Choroid plexus epithelial cell (primary cell): ENCODE data around the gene TCHH.

Experiments
- DNase-seq: peaks from one replicate; pipeline ENCODE4 v3.0.0-alpha.2; 2010; ENCODE audit warnings: low read depth
- H3K4me3 ChIP-seq: 2 replicates; pipeline ENCODE4 v1.5.1; 2011; ENCODE audit warnings: low read depth, mild to moderate bottlenecking, control low read depth, low read length, moderate library complexity
- CTCF ChIP-seq: conservative IDR thresholded peaks from 2 replicates; pipeline ENCODE4 v1.5.1; 2011; ENCODE audit warnings: low read depth, mild to moderate bottlenecking, control low read depth, inconsistent platforms, low read length, moderate library complexity

Gene TCHH

GRCh38 chr1:152130186-152130585 lies 14.9 kb upstream of the TCHH start:
- no peak overlapping the region for H3K4me3 ChIP-seq
- no peak for TF ChIP-seq CTCF
- no peak for DNase-seq

GRCh38 chr1:152127673-152128072 lies 12.4 kb upstream of the TCHH start:
- no peak for DNase-seq
- H3K4me3 ChIP-seq = no peak overlapping the region
- TF ChIP-seq CTCF = no peak

GRCh38 chr1:152125834-152126443 lies 10.7 kb upstream of the TCHH start:
- no peak for TF ChIP-seq CTCF
- H3K4me3 ChIP-seq = no peak overlapping the region
- DNase-seq = no peak

- TF ChIP-seq CTCF = no peak
- H3K4me3 ChIP-seq = no peak overlapping the region
- DNase-seq = no peak
These were observed 3.7 kb upstream of the TCHH start for GRCh38 chr1:152118915-152119314.

GRCh38 chr1:152112885-152113432 lies 2.3 kb downstream of the TCHH start:
- no peak for TF ChIP-seq CTCF
- no peak for DNase-seq
- no peak overlapping the region for H3K4me3 ChIP-seq

GRCh38 chr1:152112101-152112884 lies 3.0 kb downstream of the TCHH start:
- no peak for TF ChIP-seq CTCF
- peak overlapping the region; percentile 26 for H3K4me3 ChIP-seq
- DNase-seq = peak; percentile 31
